ENCODE results near the gene PSMG1.
A peak's percentile ranks its signal among the peaks of the same experiment; 100 is the strongest.

PSMG1 gene

DNA sequence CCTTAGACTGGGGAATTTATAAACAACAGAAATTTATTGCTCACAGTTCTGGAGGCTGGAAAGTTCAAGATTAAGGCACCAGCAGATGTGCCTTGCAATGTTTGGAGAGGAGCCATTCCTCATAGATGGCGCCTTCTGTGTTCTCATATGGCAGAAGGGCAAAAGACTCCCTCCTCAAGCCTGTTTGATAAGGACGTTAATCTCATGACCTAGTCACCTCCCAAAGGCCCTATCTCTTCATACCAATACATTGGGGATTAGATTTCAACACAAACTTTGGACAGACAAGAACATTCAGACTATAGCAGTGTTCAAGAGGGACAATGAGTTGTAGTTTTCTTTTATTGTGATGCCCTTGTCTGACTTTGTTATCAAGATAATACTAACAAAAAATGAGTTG is 34.3 kb downstream of the PSMG1 start:
- TF ChIP-seq, protein P1, sequence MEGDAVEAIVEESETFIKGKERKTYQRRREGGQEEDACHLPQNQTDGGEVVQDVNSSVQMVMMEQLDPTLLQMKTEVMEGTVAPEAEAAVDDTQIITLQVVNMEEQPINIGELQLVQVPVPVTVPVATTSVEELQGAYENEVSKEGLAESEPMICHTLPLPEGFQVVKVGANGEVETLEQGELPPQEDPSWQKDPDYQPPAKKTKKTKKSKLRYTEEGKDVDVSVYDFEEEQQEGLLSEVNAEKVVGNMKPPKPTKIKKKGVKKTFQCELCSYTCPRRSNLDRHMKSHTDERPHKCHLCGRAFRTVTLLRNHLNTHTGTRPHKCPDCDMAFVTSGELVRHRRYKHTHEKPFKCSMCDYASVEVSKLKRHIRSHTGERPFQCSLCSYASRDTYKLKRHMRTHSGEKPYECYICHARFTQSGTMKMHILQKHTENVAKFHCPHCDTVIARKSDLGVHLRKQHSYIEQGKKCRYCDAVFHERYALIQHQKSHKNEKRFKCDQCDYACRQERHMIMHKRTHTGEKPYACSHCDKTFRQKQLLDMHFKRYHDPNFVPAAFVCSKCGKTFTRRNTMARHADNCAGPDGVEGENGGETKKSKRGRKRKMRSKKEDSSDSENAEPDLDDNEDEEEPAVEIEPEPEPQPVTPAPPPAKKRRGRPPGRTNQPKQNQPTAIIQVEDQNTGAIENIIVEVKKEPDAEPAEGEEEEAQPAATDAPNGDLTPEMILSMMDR (IDR thresholded peaks at IDR 0.05; ENCODE audit: poor library complexity, severe bottlenecking), result no peak
- Histone ChIP-seq H3K36me3 (ENCODE audit: low read depth) (no peaks in the 10 kb centered on the region), H3K27me3 (ENCODE audit: insufficient read depth, poor library complexity, severe bottlenecking) (no peaks in the 10 kb centered on the region), H3K4me3 (ENCODE audit: severe bottlenecking) (no peak overlapping the region), H3K4me1 (ENCODE audit: insufficient read depth, poor library complexity, severe bottlenecking) (no peaks in the 10 kb centered on the region), H3K27ac (ENCODE audit: poor library complexity, severe bottlenecking) (no peak overlapping the region), H3K9me3 (ENCODE audit: severe bottlenecking) (no peaks in the 10 kb centered on the region)
- DNase-seq (ENCODE audit: low spot score) (no peak), ATAC-seq (ENCODE audit: low read depth) (no peak)

DNA sequence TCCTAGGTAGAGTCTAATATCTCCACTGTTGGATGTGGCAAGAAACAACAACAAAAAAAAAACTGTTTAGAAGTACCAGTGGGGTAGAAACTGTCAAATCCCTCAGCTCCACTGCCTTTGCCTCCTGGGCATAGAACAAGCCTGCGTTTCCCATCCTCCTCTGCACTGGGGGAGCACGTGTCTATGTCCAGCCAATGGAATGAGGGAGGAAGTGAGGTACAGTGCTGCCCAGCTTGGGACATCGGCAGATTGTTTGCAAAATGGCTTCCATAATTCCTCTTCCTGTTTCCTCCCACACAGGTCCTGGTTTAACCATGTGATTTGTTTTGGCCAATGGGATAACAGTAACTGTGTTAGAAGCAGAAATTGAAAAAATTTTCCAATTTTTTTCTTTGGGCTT is 39.1 kb downstream of the PSMG1 start:
- H3K9me3 ChIP-seq (ENCODE audit: severe bottlenecking), result no peaks in the 10 kb centered on the region
- no peak overlapping the region for H3K4me3 ChIP-seq (ENCODE audit: severe bottlenecking)
- H3K27ac ChIP-seq (ENCODE audit: poor library complexity, severe bottlenecking), result no peak overlapping the region
- no peaks in the 10 kb centered on the region for H3K27me3 ChIP-seq (ENCODE audit: insufficient read depth, poor library complexity, severe bottlenecking)
- H3K4me1 ChIP-seq (ENCODE audit: insufficient read depth, poor library complexity, severe bottlenecking), result no peaks in the 10 kb centered on the region
- no peaks in the 10 kb centered on the region for H3K36me3 ChIP-seq (ENCODE audit: low read depth)
- DNase-seq (ENCODE audit: low spot score) (no peak), ATAC-seq (ENCODE audit: low read depth) (no peak)
- TF ChIP-seq, protein P1 (IDR thresholded peaks at IDR 0.05; ENCODE audit: poor library complexity, severe bottlenecking), result no peak

DNA sequence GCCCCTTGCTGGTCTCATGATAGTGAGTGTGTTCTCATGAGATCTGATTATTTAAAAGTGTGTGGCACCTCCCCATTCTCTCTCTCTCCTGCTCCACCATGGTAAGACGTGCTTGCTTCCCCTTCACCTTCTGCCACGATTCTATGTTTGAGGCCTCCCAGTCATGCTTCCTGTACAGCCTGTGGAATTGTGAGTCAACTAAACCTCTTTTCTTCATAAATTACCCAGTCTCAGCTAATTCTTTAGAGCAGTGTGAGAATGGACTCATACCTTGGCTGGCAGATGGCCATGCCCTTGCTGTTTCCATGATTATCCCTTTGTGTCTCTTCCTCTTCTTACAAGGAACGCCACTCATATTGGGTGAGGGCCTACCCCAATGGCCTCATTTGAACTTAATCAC is 40.3 kb downstream of the PSMG1 start:
- no peak overlapping the region for H3K4me3 ChIP-seq (ENCODE audit: severe bottlenecking)
- DNase-seq (ENCODE audit: low spot score) (no peak), ATAC-seq (ENCODE audit: low read depth) (no peak)
- no peak overlapping the region for H3K27ac ChIP-seq (ENCODE audit: poor library complexity, severe bottlenecking)
- no peaks in the 10 kb centered on the region for H3K4me1 ChIP-seq (ENCODE audit: insufficient read depth, poor library complexity, severe bottlenecking)
- no peaks in the 10 kb centered on the region for H3K27me3 ChIP-seq (ENCODE audit: insufficient read depth, poor library complexity, severe bottlenecking)
- TF ChIP-seq, protein P1 (IDR thresholded peaks at IDR 0.05; ENCODE audit: poor library complexity, severe bottlenecking), result no peak
- H3K9me3 ChIP-seq (ENCODE audit: severe bottlenecking), result no peaks in the 10 kb centered on the region
- H3K36me3 ChIP-seq (ENCODE audit: low read depth), result no peaks in the 10 kb centered on the region

DNA sequence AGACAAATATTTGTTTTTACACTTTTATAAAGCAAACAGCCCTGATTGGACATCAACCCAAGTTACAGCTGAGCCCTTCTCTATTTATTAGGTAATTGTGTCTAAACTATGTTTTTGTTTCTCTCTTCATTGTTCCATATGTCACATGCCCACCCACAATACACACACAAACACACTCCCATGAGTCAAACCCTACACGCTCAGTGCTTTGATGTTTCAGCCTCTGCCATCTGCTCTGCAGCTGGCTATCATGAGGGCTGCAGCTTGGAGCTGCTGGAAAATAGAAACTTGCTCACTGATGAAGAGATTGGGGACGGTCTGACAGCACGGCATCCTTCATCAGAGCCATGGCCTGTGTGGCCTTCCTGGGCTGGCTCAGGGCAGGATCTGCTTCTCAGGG is 41.7 kb downstream of the PSMG1 start:
- H3K27ac ChIP-seq (ENCODE audit: poor library complexity, severe bottlenecking), result no peak overlapping the region
- ATAC-seq (ENCODE audit: low read depth), result no peak
- no peaks in the 10 kb centered on the region for H3K36me3 ChIP-seq (ENCODE audit: low read depth)
- H3K27me3 ChIP-seq (ENCODE audit: insufficient read depth, poor library complexity, severe bottlenecking), result no peaks in the 10 kb centered on the region
- no peak for DNase-seq (ENCODE audit: low spot score)
- TF ChIP-seq, protein P1 (IDR thresholded peaks at IDR 0.05; ENCODE audit: poor library complexity, severe bottlenecking), result no peak
- peaks cover 6% of the 10 kb centered on the region for H3K4me1 ChIP-seq (ENCODE audit: insufficient read depth, poor library complexity, severe bottlenecking)
- no peak overlapping the region for H3K4me3 ChIP-seq (ENCODE audit: severe bottlenecking)
- no peaks in the 10 kb centered on the region for H3K9me3 ChIP-seq (ENCODE audit: severe bottlenecking)

DNA sequence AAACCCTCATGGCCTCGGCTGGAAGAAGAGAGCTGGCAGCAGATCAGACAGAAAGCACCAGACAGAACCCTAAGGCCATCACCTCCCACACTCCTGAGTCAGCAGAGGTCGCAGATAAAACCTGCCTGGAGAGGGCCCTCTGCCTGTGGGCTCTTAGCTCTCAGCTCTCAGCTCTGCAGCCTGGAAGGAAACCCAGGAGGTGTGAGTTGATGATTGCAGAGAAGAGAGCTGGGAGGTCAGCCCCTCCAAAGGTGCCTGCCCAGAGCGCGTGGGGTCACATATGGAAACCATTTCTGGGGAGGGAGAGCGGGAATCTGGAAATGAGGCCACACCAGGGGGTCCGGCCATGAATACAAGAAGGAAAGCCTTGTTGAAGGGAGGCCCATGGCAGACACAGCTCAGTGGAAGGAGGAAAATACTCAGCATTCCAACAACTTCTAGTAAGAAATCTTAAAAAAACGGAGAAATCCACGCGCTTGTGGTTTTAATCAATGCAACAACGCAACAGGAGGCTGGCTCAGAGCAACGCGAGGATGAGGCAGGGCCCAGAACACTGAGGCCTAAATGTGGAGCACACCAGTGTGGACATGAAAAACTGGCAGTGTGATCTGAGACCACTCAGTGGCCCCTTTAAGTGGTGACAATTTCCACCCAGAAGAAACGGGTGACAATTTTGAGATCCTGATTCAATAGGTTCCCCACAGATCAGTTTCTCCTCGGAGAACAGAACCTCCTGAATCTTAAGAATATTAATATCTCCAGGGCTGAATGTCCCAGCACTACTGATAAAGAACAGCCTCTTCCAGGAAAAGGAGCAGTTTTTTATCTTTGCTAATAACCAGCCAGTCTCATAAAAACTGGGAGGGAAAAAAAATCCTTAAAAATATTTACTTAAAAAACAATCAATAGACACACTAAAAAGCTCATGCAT is 45.7 kb downstream of the PSMG1 start:
- TF ChIP-seq, protein P1 (IDR thresholded peaks at IDR 0.05; ENCODE audit: poor library complexity, severe bottlenecking), result no peak
- peak; percentile 66 for ATAC-seq (ENCODE audit: low read depth)
- no peaks in the 10 kb centered on the region for H3K36me3 ChIP-seq (ENCODE audit: low read depth)
- no peaks in the 10 kb centered on the region for H3K27me3 ChIP-seq (ENCODE audit: insufficient read depth, poor library complexity, severe bottlenecking)
- peak overlapping the region; percentile 5 for H3K27ac ChIP-seq (ENCODE audit: poor library complexity, severe bottlenecking)
- DNase-seq (ENCODE audit: low spot score), result no peak
- no peak overlapping the region for H3K4me3 ChIP-seq (ENCODE audit: severe bottlenecking)
- H3K4me1 ChIP-seq (ENCODE audit: insufficient read depth, poor library complexity, severe bottlenecking), result peaks cover 9% of the 10 kb centered on the region
- no peaks in the 10 kb centered on the region for H3K9me3 ChIP-seq (ENCODE audit: severe bottlenecking)
